K562 (cell line): Measurements from ENCODE around the gene GNS. TPM values are rescaled to one million over a fixed set of nuclear protein-coding genes. Genes with fewer than 3 reads are reported as not detected.

Experiments used
- BHLHE40 ChIP-seq: IDR thresholded peaks from 2 replicates; pipeline ENCODE4 v1.6.1; 2011; ENCODE audit warnings: low read length, improper control_type of control experiment
- CEBPB ChIP-seq: fragments of 450-650 bp; IDR thresholded peaks from 2 replicates; pipeline ENCODE4 v1.6.1; 2016; ENCODE audit warnings: missing genetic modification characterization, missing compliant biosample characterization
- CHCHD3 ChIP-seq: fragments of 250-450 bp; sonication (Bioruptor Pico); IDR thresholded peaks from 2 replicates; pipeline ENCODE4 v2.1.2; 2022; ENCODE audit warnings: mild to moderate bottlenecking
- GATA2 ChIP-seq: sonication (generic); formaldehyde crosslinking; IDR thresholded peaks from 2 replicates; pipeline ENCODE4 v1.4.0; 2020; ENCODE audit warnings: mild to moderate bottlenecking, missing genetic modification reagents
- HDAC1 ChIP-seq, 2 experiments: fragments of 450-650 bp; IDR thresholded peaks; 2 replicates each; pipeline ENCODE4 v1.6.1; 2016 to 2017; ENCODE audit warnings: inconsistent platforms in 1 of 2, mild to moderate bottlenecking in 1 of 2, moderate library complexity in 1 of 2
- POLR3A ChIP-seq: IDR thresholded peaks from 2 replicates; pipeline ENCODE4 v1.6.1; 2011; ENCODE audit warnings: borderline replicate concordance, mild to moderate bottlenecking, moderate library complexity; ENCODE audit not compliant: insufficient read length, insufficient read depth; ENCODE audit errors: extremely low read depth
- RBM22 ChIP-seq: fragments of 200-400 bp; formaldehyde crosslinking; IDR thresholded peaks from 2 replicates; pipeline ENCODE4 v1.6.1; 2018; ENCODE audit warnings: low read length, low read depth; ENCODE audit not compliant: poor library complexity, severe bottlenecking
- RNF2 ChIP-seq: sonication (generic); IDR thresholded peaks from 2 replicates; pipeline ENCODE4 v1.6.1; 2016
- SRF ChIP-seq, 2 experiments: fragments of 250-450, 450-650 bp in 1 of 2; sonication (Bioruptor Pico) in 1 of 2; sonication (generic) in 1 of 2; formaldehyde crosslinking; IDR thresholded peaks; 2 replicates each; pipeline versions ENCODE4 v1.5.0 to v1.5.1; 2020 to 2022; ENCODE audit warnings: mild to moderate bottlenecking in 1 of 2, missing genetic modification reagents in 1 of 2
- TRIM24 ChIP-seq, 2 experiments: fragments of 450-650 bp; IDR thresholded peaks; 2 replicates each; pipeline ENCODE4 v1.6.1; 2016
- TRIM28 ChIP-seq: fragments of 450-650 bp; IDR thresholded peaks from 2 replicates; pipeline ENCODE4 v1.6.1; 2017
- ZNF133 ChIP-seq: fragments of 250-450 bp; sonication (Bioruptor Pico); IDR thresholded peaks from 2 replicates; pipeline ENCODE4 v1.4.0; 2020; ENCODE audit warnings: mild to moderate bottlenecking
- ZNF24 ChIP-seq: fragments of 450-650 bp; IDR thresholded peaks from 2 replicates; pipeline ENCODE4 v1.6.1; 2016
- polyA plus RNA-seq, 8 experiments: library from polyadenylated mRNA; depleted of rRNA in 4 of 8; stranded (reverse) in 5 of 8; unstranded in 3 of 8; fragments of >200 nt; fragmentation: Nextera tagmentation in 2 of 8; fragmentation: Illumina TruSeq in 1 of 8; extraction: Ambion mirVana in 2 of 8; extraction: Trizol in 1 of 8; gene quantifications; 2 replicates each; pipeline versions ENCODE4 v1.2.1 to v1.2.3, GENCODE V29; 2011 to 2014; ENCODE audit warnings: inconsistent platforms in 1 of 8, missing spikeins in 1 of 8
- total RNA-seq, 7 experiments: library from RNA; depleted of rRNA in 6 of 7; stranded (reverse); fragments of >200 nt in 6 of 7; fragmentation: Illumina TruSeq in 2 of 7; extraction: Trizol in 2 of 7; gene quantifications; 2 replicates each; pipeline versions ENCODE4 v1.2.1 to v1.2.3, GENCODE V29; 2011 to 2021; ENCODE audit warnings: low replicate concordance in 1 of 7
- TF ChIP-seq, protein P1 (sequence below): IDR thresholded peaks from 2 replicates; pipeline ENCODE4 v1.6.1; 2016; ENCODE audit warnings: missing genetic modification characterization, missing compliant biosample characterization
- TF ChIP-seq, protein P2 (sequence below): fragments of 250-450 bp; sonication (Bioruptor Pico); IDR thresholded peaks from 2 replicates; pipeline ENCODE4 v1.4.0; 2020; ENCODE audit warnings: mild to moderate bottlenecking
- TF ChIP-seq, protein P3 (sequence below): fragments of 450-650 bp; conservative IDR thresholded peaks from 2 replicates; pipeline ENCODE4 v1.6.1; 2016; ENCODE audit warnings: missing genetic modification characterization, low read depth, mild to moderate bottlenecking, missing compliant biosample characterization, moderate library complexity
- TF ChIP-seq, protein P4 (sequence below), 3 experiments: fragments of 200-800 bp in 1 of 3; sonication (Bioruptor generic) in 1 of 3; sonication (generic) in 1 of 3; formaldehyde crosslinking in 1 of 3; IDR thresholded peaks; 2 replicates each; pipeline versions ENCODE4 v1.6.1 to v1.8.0; 2016 to 2022; ENCODE audit warnings: mild to moderate bottlenecking in 2 of 3, missing compliant biosample characterization in 2 of 3, missing genetic modification characterization in 2 of 3, missing genetic modification reagents in 1 of 3
- TF ChIP-seq, protein P5 (sequence below), 3 experiments: fragments of 200-800 bp in 1 of 3; fragments of 250-450 bp in 1 of 3; fragments of 450-650 bp in 1 of 3; sonication (Bioruptor Pico) in 1 of 3; sonication (Bioruptor generic) in 1 of 3; formaldehyde crosslinking in 1 of 3; IDR thresholded peaks; 2 replicates each; pipeline versions ENCODE4 v1.6.1 to v1.8.0; 2016 to 2022; ENCODE audit warnings: mild to moderate bottlenecking in 2 of 3, missing genetic modification characterization in 2 of 3, missing compliant biosample characterization in 1 of 3, moderate library complexity in 1 of 3

The GNS gene
- total and polyA plus RNA-seq, 9 of the 15 experiments (the other 6 are each of a cell fraction or from before 2014, with no cell fraction given) = 4.6 to 30.3 (median 18.9) TPM

DNA sequence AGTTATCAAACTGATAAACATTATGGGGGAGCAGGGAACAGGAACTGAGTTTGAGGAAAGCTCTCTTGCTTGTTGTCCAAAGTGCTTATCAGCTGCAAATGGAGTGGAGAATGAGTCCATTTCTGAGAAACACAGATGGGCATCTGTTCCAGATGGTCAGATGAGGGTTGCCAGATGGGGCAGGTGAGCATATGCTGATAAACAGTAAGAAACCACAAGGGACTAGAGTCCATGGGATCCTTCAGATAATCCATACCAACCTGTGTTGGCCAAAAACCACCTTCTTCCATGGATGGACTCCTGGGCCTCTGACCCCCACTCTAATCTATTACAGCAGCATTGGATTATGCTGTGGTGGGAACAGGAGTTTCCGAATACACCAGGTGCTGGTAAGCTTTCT, 38.3 kb downstream of the GNS start (continued):
- TF ChIP-seq HDAC1 (IDR thresholded peaks at IDR 0.05) (no peak), TRIM24 (IDR thresholded peaks at IDR 0.05) (peak; percentile 96 to 97), CHCHD3 (no peak), TRIM28 (no peak), RBM22 (no peak), CEBPB (tag) (no peak), SRF (CRISPR knock-in tag; IDR thresholded peaks at IDR 0.05) (no peak), GATA2 (CRISPR knock-in tag) (peak; percentile 89), ZNF133 (CRISPR knock-in tag) (no peak), POLR3A (no peak), ZNF24 (no peak), RNF2 (peak; percentile 68; the same call in 1 of the 2 replicates), BHLHE40 (no peak)
- TF ChIP-seq, protein P1, sequence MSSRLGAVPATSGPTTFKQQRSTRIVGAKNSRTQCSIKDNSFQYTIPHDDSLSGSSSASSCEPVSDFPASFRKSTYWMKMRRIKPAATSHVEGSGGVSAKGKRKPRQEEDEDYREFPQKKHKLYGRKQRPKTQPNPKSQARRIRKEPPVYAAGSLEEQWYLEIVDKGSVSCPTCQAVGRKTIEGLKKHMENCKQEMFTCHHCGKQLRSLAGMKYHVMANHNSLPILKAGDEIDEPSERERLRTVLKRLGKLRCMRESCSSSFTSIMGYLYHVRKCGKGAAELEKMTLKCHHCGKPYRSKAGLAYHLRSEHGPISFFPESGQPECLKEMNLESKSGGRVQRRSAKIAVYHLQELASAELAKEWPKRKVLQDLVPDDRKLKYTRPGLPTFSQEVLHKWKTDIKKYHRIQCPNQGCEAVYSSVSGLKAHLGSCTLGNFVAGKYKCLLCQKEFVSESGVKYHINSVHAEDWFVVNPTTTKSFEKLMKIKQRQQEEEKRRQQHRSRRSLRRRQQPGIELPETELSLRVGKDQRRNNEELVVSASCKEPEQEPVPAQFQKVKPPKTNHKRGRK (tag) = no peak
- TF ChIP-seq, protein P2, sequence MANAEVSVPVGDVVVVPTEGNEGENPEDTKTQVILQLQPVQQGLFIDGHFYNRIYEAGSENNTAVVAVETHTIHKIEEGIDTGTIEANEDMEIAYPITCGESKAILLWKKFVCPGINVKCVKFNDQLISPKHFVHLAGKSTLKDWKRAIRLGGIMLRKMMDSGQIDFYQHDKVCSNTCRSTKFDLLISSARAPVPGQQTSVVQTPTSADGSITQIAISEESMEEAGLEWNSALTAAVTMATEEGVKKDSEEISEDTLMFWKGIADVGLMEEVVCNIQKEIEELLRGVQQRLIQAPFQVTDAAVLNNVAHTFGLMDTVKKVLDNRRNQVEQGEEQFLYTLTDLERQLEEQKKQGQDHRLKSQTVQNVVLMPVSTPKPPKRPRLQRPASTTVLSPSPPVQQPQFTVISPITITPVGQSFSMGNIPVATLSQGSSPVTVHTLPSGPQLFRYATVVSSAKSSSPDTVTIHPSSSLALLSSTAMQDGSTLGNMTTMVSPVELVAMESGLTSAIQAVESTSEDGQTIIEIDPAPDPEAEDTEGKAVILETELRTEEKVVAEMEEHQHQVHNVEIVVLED (CRISPR knock-in tag) = 0 out of 2 replicates have a peak, but pooled peaks have one; percentile 40
- TF ChIP-seq, protein P3, sequence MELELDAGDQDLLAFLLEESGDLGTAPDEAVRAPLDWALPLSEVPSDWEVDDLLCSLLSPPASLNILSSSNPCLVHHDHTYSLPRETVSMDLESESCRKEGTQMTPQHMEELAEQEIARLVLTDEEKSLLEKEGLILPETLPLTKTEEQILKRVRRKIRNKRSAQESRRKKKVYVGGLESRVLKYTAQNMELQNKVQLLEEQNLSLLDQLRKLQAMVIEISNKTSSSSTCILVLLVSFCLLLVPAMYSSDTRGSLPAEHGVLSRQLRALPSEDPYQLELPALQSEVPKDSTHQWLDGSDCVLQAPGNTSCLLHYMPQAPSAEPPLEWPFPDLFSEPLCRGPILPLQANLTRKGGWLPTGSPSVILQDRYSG (tag) = peak; percentile 72; the same call in 1 of the 2 replicates
- TF ChIP-seq, protein P4, sequence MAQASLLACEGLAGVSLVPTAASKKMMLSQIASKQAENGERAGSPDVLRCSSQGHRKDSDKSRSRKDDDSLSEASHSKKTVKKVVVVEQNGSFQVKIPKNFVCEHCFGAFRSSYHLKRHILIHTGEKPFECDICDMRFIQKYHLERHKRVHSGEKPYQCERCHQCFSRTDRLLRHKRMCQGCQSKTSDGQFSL (CRISPR knock-in tag; IDR thresholded peaks at IDR 0.05) = no peak
- TF ChIP-seq, protein P4 (tag; IDR thresholded peaks at IDR 0.05) = no peak
- TF ChIP-seq, protein P5, sequence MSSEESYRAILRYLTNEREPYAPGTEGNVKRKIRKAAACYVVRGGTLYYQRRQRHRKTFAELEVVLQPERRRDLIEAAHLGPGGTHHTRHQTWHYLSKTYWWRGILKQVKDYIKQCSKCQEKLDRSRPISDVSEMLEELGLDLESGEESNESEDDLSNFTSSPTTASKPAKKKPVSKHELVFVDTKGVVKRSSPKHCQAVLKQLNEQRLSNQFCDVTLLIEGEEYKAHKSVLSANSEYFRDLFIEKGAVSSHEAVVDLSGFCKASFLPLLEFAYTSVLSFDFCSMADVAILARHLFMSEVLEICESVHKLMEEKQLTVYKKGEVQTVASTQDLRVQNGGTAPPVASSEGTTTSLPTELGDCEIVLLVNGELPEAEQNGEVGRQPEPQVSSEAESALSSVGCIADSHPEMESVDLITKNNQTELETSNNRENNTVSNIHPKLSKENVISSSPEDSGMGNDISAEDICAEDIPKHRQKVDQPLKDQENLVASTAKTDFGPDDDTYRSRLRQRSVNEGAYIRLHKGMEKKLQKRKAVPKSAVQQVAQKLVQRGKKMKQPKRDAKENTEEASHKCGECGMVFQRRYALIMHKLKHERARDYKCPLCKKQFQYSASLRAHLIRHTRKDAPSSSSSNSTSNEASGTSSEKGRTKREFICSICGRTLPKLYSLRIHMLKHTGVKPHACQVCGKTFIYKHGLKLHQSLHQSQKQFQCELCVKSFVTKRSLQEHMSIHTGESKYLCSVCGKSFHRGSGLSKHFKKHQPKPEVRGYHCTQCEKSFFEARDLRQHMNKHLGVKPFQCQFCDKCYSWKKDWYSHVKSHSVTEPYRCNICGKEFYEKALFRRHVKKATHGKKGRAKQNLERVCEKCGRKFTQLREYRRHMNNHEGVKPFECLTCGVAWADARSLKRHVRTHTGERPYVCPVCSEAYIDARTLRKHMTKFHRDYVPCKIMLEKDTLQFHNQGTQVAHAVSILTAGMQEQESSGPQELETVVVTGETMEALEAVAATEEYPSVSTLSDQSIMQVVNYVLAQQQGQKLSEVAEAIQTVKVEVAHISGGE (CRISPR knock-in tag; IDR thresholded peaks at IDR 0.05) = peak in 1 of 3 experiments; percentile 73; a peak in 2 of 6 replicates
